Measurements from ENCODE around the gene PATZ1. TPM values are rescaled to one million over a fixed set of nuclear protein-coding genes. Genes with fewer than 3 reads are reported as not detected.

PATZ1 gene
- total RNA-seq, 3 donors from 2014 or later (not counting 1 experiment from before 2014, with no cell fraction given), result 31.5 to 39.2 (median 37.3) TPM

- ATAC-seq, result no peak
- H3K4me1 ChIP-seq (ENCODE audit: control insufficient read depth, insufficient read depth, low read length), result no peaks in the 10 kb centered on the region
- no peaks in the 10 kb centered on the region for H3K4me1 Mint-ChIP-seq
- H3K27me3 ChIP-seq (ENCODE audit: control insufficient read depth, insufficient read depth, low read length), result no peaks in the 10 kb centered on the region
- H3K4me3 ChIP-seq (ENCODE audit: low read length), result no peak overlapping the region
- DNase-seq, result no peak
- H3K27ac Mint-ChIP-seq, result no peak overlapping the region
- H3K9me3 ChIP-seq (ENCODE audit: control insufficient read depth, insufficient read depth, low read length), result no peaks in the 10 kb centered on the region
- intact Hi-C loops (cut with micrococcal nuclease), result no loop called here
- WGBS (ENCODE audit: insufficient coverage), result 100% methylated on average over 3 of the region's 3 CpGs
- no peak overlapping the region for H3K27ac ChIP-seq (ENCODE audit: low read length)
- no peaks in the 10 kb centered on the region for H3K36me3 ChIP-seq (ENCODE audit: control insufficient read depth, insufficient read depth, low read length)
- TF ChIP-seq, protein P1, sequence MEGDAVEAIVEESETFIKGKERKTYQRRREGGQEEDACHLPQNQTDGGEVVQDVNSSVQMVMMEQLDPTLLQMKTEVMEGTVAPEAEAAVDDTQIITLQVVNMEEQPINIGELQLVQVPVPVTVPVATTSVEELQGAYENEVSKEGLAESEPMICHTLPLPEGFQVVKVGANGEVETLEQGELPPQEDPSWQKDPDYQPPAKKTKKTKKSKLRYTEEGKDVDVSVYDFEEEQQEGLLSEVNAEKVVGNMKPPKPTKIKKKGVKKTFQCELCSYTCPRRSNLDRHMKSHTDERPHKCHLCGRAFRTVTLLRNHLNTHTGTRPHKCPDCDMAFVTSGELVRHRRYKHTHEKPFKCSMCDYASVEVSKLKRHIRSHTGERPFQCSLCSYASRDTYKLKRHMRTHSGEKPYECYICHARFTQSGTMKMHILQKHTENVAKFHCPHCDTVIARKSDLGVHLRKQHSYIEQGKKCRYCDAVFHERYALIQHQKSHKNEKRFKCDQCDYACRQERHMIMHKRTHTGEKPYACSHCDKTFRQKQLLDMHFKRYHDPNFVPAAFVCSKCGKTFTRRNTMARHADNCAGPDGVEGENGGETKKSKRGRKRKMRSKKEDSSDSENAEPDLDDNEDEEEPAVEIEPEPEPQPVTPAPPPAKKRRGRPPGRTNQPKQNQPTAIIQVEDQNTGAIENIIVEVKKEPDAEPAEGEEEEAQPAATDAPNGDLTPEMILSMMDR (IDR thresholded peaks at IDR 0.05), result no peak
- H3K36me3 Mint-ChIP-seq, result no peaks in the 10 kb centered on the region
- H3K4me3 Mint-ChIP-seq, result no peak overlapping the region
- no peaks in the 10 kb centered on the region for H3K27me3 Mint-ChIP-seq (ENCODE audit: low read depth in 2 of 2)
- no peaks in the 10 kb centered on the region for H3K9me3 Mint-ChIP-seq
Measured at GRCh38 chr22:31378123-31378522, 32.0 kb upstream of the PATZ1 start.

- Histone ChIP-seq H3K36me3 (ENCODE audit: control insufficient read depth, insufficient read depth, low read length) (no peaks in the 10 kb centered on the region), H3K4me1 (ENCODE audit: control insufficient read depth, insufficient read depth, low read length) (no peaks in the 10 kb centered on the region), H3K27me3 (ENCODE audit: control insufficient read depth, insufficient read depth, low read length) (no peaks in the 10 kb centered on the region), H3K9me3 (ENCODE audit: control insufficient read depth, insufficient read depth, low read length) (no peaks in the 10 kb centered on the region), H3K27ac (ENCODE audit: low read length) (no peak overlapping the region), H3K4me3 (ENCODE audit: low read length) (no peak overlapping the region)
- no peaks in the 10 kb centered on the region for H3K27me3 Mint-ChIP-seq (ENCODE audit: low read depth in 2 of 2)
- ATAC-seq (no peak), DNase-seq (no peak)
- TF ChIP-seq, protein P1 (IDR thresholded peaks at IDR 0.05), result no peak
- H3K27ac Mint-ChIP-seq, result no peak overlapping the region
- intact Hi-C loops (cut with micrococcal nuclease), result no loop called here
- WGBS (ENCODE audit: insufficient coverage), result 89% methylated on average over 3 of the region's 3 CpGs
- H3K9me3 Mint-ChIP-seq, result no peaks in the 10 kb centered on the region
- H3K36me3 Mint-ChIP-seq, result no peaks in the 10 kb centered on the region
- no peak overlapping the region for H3K4me3 Mint-ChIP-seq
- H3K4me1 Mint-ChIP-seq, result no peaks in the 10 kb centered on the region
Measured at GRCh38 chr22:31377612-31378011, 31.5 kb upstream of the PATZ1 start.

DNA sequence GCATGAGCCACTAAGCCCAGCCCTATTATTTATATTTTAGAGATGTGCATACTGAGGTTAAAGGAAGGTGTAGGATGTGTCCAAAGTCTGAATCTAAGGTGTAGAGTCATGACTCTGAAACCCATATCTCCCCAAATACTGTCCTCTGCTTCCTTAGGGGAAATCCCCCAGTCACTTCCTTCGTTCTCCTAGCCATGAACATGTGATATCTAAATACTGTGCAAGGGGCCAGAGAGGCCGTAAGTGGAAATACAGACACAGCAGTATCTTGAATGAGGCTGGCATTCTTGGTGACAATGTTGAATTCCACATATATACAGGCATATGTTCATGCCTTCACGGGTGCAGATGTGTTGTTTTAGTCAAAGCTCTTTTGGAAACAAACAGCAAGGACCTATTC is 21.3 kb upstream of the PATZ1 start:
- Histone ChIP-seq H3K36me3 (ENCODE audit: control insufficient read depth, insufficient read depth, low read length) (no peaks in the 10 kb centered on the region), H3K4me1 (ENCODE audit: control insufficient read depth, insufficient read depth, low read length) (no peaks in the 10 kb centered on the region), H3K4me3 (ENCODE audit: low read length) (no peak overlapping the region), H3K27me3 (ENCODE audit: control insufficient read depth, insufficient read depth, low read length) (no peaks in the 10 kb centered on the region), H3K9me3 (ENCODE audit: control insufficient read depth, insufficient read depth, low read length) (no peaks in the 10 kb centered on the region), H3K27ac (ENCODE audit: low read length) (no peak overlapping the region)
- no peaks in the 10 kb centered on the region for H3K9me3 Mint-ChIP-seq
- WGBS (ENCODE audit: insufficient coverage), result 61% methylated on average over 3 of the region's 3 CpGs
- H3K27me3 Mint-ChIP-seq (ENCODE audit: low read depth in 2 of 2), result no peaks in the 10 kb centered on the region
- no peak overlapping the region for H3K4me3 Mint-ChIP-seq
- H3K4me1 Mint-ChIP-seq, result no peaks in the 10 kb centered on the region
- DNase-seq, result no peak
- H3K27ac Mint-ChIP-seq, result no peak overlapping the region
- no peak for ATAC-seq
- H3K36me3 Mint-ChIP-seq, result no peaks in the 10 kb centered on the region
- intact Hi-C loops (cut with micrococcal nuclease), result no loop called here
- TF ChIP-seq, protein P1 (IDR thresholded peaks at IDR 0.05), result no peak

- Mint-ChIP-seq H3K27me3 (ENCODE audit: low read depth in 2 of 2) (no peaks in the 10 kb centered on the region), H3K4me3 (no peak overlapping the region), H3K9me3 (no peaks in the 10 kb centered on the region), H3K4me1 (no peaks in the 10 kb centered on the region), H3K27ac (no peak overlapping the region), H3K36me3 (no peaks in the 10 kb centered on the region)
- H3K36me3 ChIP-seq (ENCODE audit: control insufficient read depth, insufficient read depth, low read length), result no peaks in the 10 kb centered on the region
- WGBS (ENCODE audit: insufficient coverage), result 79% methylated on average over 3 of the region's 3 CpGs
- no peak overlapping the region for H3K4me3 ChIP-seq (ENCODE audit: low read length)
- TF ChIP-seq, protein P1 (IDR thresholded peaks at IDR 0.05), result no peak
- no peak for DNase-seq
- H3K27ac ChIP-seq (ENCODE audit: low read length), result no peak overlapping the region
- no peaks in the 10 kb centered on the region for H3K9me3 ChIP-seq (ENCODE audit: control insufficient read depth, insufficient read depth, low read length)
- intact Hi-C loops (cut with micrococcal nuclease), result no loop called here
- no peaks in the 10 kb centered on the region for H3K27me3 ChIP-seq (ENCODE audit: control insufficient read depth, insufficient read depth, low read length)
- H3K4me1 ChIP-seq (ENCODE audit: control insufficient read depth, insufficient read depth, low read length), result no peaks in the 10 kb centered on the region
- ATAC-seq, result no peak
Measured at GRCh38 chr22:31363885-31364465, 17.8 kb upstream of the PATZ1 start.
